COLO829 (cell line): ENCODE results near the gene HYI.
A peak's percentile ranks its signal among the peaks of the same experiment; 100 is the strongest.
"Not testable (repeated sequence)": the region's sequence is repeated elsewhere in the genome, so short reads cannot be mapped to it uniquely, and the experiment has no call there.

ENCODE experiments used
- DNase-seq: peaks from one replicate; pipeline ENCODE4 v3.0.0; 2012; ENCODE audit warnings: low spot score

The HYI gene

GRCh38 chr1:43464681-43465504, 11.2 kb upstream of the HYI start:
- DNase-seq, result no peak

- DNase-seq, result no peak
These were observed 9.7 kb upstream of the HYI start for GRCh38 chr1:43463479-43463878.

DNA sequence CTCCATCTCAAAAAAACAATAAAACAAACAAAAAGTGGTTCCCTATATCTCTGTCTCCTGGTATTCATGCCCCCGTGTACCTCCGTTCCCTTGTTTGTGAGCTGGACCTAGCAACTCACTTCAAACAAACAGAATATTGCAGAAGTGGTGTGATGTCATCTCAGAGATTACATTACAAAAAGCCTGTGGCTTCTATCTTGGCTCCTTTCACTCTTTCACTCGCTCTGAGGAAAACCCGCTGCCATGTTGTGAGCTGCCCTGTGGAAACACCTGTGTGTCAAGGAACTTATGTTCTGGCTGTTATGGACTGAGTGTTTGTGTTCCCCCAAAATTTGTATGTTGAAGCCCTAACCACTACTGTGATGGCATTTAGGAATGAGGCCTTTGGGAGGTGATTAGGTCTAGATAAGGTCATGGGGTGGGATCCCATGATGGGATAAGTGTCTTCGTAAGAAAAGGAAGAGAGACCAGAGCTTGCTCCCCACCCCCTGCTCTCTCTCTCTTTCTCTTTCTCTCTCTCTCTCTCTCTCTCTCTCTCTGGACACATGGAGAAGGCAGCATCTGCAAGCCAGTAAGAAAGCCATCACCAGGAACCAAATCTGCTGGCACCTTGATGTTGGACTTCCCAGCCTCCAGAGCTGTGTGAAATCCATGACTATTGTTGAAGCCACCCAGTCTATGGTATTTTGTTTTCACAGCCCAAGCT, 7.4 kb upstream of the HYI start:
- no peak for DNase-seq

DNA sequence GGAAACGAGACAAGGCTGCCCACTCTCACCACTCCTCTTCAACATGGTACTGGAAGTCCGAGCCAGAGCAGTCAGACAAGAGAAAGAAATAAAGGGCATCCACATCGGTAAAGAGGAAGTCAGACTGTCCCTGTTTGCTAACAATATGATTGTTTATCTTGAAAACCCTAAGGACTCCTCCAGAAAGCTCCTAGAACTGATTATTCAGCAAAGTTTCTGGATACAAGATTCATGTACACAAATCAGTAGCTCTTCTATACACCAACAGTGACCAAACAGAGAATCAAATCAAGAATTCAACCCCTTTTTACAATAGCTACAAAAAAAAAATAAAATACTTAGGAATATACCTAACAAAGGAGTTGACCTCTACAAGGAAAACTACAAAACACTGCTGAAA, 4.6 kb upstream of the HYI start:
- not testable (repeated sequence) for DNase-seq

- no peak for DNase-seq
These were observed 1.6 kb upstream of the HYI start for GRCh38 chr1:43455213-43455889.

- peak; percentile 30 for DNase-seq
These were observed 710 bp upstream of the HYI start for GRCh38 chr1:43454270-43455011.

DNA sequence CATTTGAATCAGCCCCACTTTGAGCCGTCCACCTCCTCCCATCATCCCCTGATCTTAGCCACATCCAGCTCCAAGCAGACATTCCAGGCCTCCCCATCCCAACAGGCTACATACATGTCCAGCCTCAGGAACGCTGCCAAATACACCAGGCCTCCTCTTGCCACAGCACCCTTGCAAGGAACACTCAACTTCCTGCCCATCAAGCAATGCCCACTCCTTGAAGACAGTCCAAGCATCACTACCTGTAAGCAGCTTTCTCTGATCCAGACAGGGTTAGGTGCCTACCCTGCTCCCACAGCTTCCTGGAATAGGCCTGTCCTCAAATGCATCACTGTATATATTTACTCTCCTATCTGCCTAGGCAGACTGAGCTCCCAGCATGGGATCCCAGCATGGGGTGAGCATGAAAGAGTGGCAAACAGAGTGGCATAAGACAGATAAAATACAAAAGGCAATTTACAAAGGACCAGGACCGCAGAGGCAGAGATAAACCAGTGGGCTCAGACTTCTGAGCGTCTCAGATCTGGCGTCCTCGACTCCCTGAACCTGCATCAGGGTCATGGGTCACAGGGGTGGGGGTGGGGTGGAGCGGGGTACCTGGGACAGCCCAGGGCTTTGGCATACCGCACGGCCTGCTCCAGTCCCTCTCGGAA, 816 bp downstream of the HYI start:
- no peak for DNase-seq

DNA sequence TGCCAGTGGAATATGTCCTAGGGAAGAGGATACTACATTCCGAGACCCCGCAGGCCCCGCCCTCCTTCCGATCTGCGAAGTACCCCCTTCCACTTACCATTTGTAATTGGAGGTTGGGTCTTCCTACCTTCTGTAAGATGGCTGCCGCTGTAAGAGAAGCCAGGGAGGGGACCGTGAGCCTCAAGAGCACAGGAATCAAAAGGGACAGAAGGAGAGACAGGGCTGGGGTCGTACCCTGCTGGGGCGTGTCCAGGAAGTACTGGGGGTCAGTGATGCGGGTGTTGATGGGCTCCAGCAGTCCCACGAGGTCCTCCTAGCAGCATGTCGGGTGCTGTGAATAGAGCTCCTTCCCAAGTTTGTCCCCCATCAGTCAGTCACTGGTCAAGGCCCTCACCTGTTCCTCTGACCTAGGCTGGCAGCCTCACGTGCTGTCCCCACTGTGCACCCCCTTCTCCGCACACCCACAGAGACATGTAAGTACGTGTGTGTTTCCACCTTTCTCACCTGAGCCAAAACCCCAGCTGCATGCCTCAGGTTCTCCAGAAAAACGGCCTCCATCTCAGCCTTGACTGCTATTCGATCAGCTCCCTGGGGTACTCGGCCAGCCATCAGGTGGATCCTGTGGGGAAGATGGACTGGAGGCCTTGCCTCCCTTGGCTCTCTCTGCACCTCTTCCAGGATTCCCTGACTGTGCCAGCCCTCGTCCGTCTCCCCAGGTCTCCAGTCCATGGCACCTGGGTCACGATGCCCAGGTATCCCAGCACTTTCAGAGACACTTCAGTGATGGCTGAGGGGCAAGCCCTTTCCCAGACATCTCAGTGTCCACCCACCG, 1.8 kb downstream of the HYI start:
- DNase-seq, result no peak

DNA sequence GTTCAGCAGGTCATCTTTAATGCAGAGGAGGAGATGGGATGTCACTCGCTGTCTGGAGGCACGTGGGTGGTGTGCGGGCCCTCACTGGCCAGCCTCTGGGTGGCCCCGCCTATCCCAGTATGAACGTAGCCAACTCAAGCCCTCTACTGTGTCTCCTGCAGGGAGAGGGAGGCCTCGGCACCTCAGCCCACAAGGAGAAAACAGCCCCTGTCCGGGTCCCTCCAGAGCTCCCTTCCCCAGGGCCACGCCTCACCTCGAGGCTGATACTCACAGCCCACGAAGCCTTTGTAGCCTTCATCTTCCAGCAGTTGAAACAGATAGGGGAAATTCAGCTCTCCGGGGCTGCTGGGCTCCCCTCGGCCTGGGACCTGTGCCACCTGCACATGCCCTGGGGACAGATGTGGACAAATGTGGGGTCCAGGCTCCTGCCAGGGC, 2.6 kb downstream of the HYI start:
- DNase-seq, result no peak

- DNase-seq, result no peak
These were observed 3.3 kb downstream of the HYI start for GRCh38 chr1:43450251-43450941.

DNA sequence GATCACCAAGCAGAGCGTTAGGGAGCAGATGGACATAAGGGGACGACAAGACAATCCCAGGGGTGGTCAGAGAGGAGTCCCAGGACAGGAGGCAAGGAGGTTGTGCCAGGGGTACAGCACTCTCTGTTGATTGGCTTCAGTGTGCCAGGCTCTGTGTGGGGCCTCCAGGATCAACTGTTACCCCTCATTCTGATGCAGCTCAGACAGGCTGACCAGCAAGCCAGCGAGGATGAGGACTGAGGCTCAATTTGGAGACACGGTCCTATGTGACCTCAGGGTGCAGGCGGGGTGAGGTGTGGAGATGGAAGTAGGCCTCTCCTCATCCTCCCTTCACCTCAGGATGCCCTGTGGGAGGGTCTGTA, 4.0 kb downstream of the HYI start:
- no peak for DNase-seq

DNA sequence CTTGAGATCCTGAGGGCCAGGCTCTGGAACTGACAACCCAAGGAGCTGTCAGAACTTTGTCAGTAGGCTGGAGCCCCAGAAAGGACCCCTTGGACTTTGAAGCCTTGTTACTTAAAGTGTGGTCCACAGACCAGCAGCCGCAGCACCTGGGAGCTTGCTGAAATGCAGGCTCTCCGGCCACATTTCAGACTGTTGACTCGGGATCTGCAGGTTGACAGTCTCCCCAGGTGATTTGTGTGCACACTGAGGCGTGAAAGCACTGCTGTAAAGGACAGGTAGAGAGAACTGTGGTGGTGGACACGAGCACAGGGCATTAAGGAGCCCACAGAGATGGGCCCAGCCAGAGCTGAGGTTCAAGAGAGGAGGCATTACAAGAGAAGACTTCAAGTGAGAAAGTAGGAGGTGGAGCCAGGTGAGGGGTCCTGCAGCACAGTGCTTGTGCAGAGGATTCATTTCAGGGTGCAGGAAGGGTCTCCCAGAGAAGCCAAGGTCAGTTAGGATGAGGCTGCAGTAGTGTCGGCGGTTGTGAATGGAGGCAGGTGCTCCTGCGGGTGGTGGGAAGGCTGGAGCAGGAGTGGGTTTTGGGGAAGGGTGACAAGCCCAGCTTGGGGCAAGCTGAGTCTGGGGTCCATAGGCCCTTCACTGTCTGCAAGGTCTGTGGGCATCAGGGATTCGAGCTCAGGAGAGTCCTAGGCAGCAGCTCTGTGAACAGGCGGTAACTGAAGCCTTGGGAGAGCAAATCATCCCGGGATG, 4.6 kb downstream of the HYI start:
- DNase-seq, result no peak

DNA sequence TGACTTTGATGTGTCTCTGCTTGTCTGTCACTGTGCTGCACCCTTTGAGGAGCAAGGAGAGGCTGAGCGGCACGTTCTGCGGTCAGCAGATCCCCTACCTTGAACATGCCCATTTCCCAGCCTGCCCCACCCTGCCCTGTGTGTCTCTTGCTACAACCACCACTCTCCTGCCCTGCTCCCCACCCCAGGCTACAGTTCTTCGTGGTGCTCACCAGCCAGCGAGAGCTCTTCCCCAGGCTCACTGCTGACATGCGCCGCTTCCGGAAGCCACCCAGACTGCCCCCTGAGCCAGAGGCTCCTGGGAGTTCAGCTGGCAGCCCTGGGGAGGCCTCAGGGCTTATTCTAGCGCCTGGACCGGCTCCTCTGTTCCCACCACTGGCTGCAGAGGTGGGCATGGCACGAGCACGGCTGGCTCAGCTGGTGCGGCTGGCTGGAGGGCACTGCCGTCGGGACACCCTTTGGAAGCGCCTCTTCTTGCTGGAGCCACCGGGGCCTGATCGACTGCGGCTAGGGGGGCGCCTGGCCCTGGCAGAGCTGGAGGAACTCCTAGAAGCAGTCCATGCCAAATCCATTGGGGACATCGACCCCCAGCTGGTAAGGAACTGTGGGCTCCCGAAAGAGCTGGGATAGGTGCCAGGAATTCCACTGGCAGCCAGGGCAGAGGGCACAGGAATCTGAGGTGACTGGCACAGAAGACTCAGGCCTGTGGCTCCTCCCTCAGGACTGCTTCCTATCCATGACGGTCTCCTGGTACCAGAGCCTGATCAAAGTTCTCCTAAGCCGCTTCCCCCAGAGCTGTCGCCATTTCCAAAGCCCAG, 5.6 kb downstream of the HYI start:
- no peak for DNase-seq

- no peak for DNase-seq
These were observed 6.6 kb downstream of the HYI start for GRCh38 chr1:43446881-43447835.

- DNase-seq, result no peak
These were observed 7.4 kb downstream of the HYI start for GRCh38 chr1:43446388-43446740.

DNA sequence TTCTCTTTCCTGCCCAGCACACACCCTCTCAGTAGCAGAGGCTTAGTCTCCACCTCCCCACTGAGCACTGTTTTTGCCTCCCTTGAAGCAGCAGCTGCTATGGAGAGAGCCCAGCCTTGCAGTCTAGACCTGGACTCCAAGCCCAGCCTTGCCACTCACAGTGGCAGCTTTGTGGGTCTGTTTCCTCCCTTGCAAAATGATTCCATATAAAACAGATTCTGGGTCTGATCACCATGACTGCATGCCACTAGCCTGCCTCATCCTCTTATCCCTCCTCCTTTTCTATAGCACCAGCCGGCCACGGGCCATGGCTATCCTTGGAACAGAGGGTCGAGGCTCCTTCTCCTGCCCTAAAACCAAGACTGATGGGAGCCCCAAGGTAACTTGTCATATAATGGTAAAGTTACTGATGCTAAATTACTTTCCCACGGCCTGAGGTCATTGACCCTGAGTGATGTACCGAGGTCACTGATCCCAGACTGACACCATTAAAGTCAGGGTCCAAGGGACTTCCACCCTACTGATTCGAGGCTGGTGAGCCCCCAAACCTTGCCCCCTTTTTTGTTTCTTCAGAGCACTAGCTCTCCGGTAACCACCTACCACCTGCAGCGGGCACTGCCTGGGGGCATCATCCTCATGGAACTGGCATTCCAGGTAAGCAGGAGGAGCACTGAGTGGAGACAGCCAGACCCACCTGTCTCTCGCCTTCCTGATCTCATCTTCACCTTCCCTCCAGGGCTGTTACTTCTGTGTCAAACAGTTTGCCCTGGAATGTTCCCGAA, 7.9 kb downstream of the HYI start:
- DNase-seq, result no peak

- no peak for DNase-seq
These were observed 8.9 kb downstream of the HYI start for GRCh38 chr1:43444836-43445235.
